Osteoblast (primary cell): ENCODE measurements around the gene SMC1A. TPM values are rescaled to one million over a fixed set of nuclear protein-coding genes. Genes with fewer than 3 reads are reported as not detected.

Source experiments
- DNase-seq: peaks from one replicate; pipeline ENCODE4 v3.0.0; 2011; ENCODE audit warnings: low spot score, mixed read lengths; ENCODE audit not compliant: insufficient read length; ENCODE audit errors: missing footprints
- H2AFZ ChIP-seq: 2 replicates; pipeline ENCODE4 v1.6.0; 2011; ENCODE audit warnings: mild to moderate bottlenecking, low read length
- H3K27ac ChIP-seq: 2 replicates; pipeline ENCODE4 v1.5.1; 2011; ENCODE audit warnings: mild to moderate bottlenecking, low read depth, low read length, moderate library complexity
- H3K27me3 ChIP-seq: 2 replicates; pipeline ENCODE4 v1.6.0; 2012; ENCODE audit warnings: mild to moderate bottlenecking, control low read depth, inconsistent platforms, low read length, moderate library complexity; ENCODE audit not compliant: insufficient read depth
- H3K36me3 ChIP-seq: 2 replicates; pipeline ENCODE4 v1.5.1; 2011; ENCODE audit warnings: mild to moderate bottlenecking, low read length, control low read depth, moderate library complexity; ENCODE audit not compliant: insufficient read depth
- H3K4me1 ChIP-seq: 2 replicates; pipeline ENCODE4 v1.5.1; 2011; ENCODE audit warnings: mild to moderate bottlenecking, low read length, control low read depth, moderate library complexity; ENCODE audit not compliant: insufficient read depth
- H3K4me2 ChIP-seq: 2 replicates; pipeline ENCODE4 v1.6.0; 2011; ENCODE audit warnings: mild to moderate bottlenecking, low read length; ENCODE audit not compliant: insufficient read depth
- H3K4me3 ChIP-seq: fragments of 200-600 bp; sonication (generic); 3 replicates; pipeline ENCODE4 v1.5.1; 2012; ENCODE audit warnings: mild to moderate bottlenecking, low read length, inconsistent platforms; ENCODE audit not compliant: insufficient read depth
- H3K79me2 ChIP-seq: 2 replicates; pipeline ENCODE4 v1.6.0; 2012; ENCODE audit warnings: mild to moderate bottlenecking, low read length, control low read depth, inconsistent platforms; ENCODE audit not compliant: insufficient read depth
- H3K9me3 ChIP-seq: 2 replicates; pipeline ENCODE4 v1.5.1; 2011; ENCODE audit warnings: low read depth, low read length, control low read depth
- H4K20me1 ChIP-seq: 2 replicates; pipeline ENCODE4 v1.6.0; 2012; ENCODE audit warnings: mild to moderate bottlenecking, low read length, control low read depth; ENCODE audit not compliant: insufficient read depth
- CTCF ChIP-seq: IDR thresholded peaks from 2 replicates; pipeline ENCODE4 v1.5.1; 2011; ENCODE audit warnings: mild to moderate bottlenecking, low read depth, low read length, moderate library complexity; ENCODE audit errors: extremely low read depth
- total RNA-seq: library from RNA; depleted of rRNA; stranded (reverse); fragments of >200 nt; gene quantifications from 2 replicates; pipeline ENCODE4 v1.2.3, GENCODE V29; 2012

The SMC1A gene
- total RNA-seq, 1 donor = 14.8 TPM

DNA sequence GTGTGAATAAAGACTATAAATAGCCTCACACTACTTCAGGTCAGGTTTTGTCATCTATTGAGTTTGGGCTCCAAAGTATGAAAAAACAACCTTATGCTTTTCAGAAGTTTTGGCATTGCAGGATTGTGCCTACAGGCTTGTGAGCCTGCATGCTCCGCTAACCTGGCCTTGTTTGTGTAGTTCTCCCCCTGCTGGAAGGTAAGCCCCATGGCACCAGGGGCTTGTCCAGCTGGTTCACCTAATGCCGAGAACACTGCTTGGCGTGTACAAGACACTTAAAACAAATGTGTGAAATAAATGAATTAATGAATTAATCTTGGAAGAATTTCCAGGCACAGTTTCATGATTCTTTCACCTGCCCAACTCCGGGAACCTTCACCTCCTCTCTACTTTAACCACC is 13.5 kb upstream of the SMC1A start:
- Histone ChIP-seq H3K9me3 (no peaks in the 10 kb centered on the region), H3K4me3 (no peak overlapping the region), H3K27ac (no peak overlapping the region), H3K4me2 (no peak overlapping the region), H3K27me3 (peaks cover 17% of the 10 kb centered on the region), H3K79me2 (peaks cover 11% of the 10 kb centered on the region), H3K4me1 (peaks cover 10% of the 10 kb centered on the region), H4K20me1 (no peaks in the 10 kb centered on the region), H3K36me3 (peaks cover 14% of the 10 kb centered on the region), H2AFZ (no peak overlapping the region)
- peak; percentile 90 for TF ChIP-seq CTCF
- peak; percentile 85 for DNase-seq

- Histone ChIP-seq H3K27ac (peak within 1 kb of the TSS; percentile 72), H2AFZ (peak within 1 kb of the TSS; percentile 93), H3K4me3 (peak within 1 kb of the TSS; percentile 90), H3K4me2 (peak within 1 kb of the TSS; percentile 89), H3K36me3 (peaks cover 25% of the 10 kb centered on the region), H4K20me1 (no peaks in the 10 kb centered on the region), H3K4me1 (no peaks in the 10 kb centered on the region), H3K9me3 (no peaks in the 10 kb centered on the region), H3K27me3 (peaks cover 17% of the 10 kb centered on the region), H3K79me2 (peaks cover 11% of the 10 kb centered on the region)
- no peak for TF ChIP-seq CTCF
- peak; percentile 96 for DNase-seq
Observed at GRCh38 chrX:53433651-53434639, 11.5 kb upstream of the SMC1A start, which contains the start of gene HSD17B10. Gene HSD17B10, minus strand, starts transcription at chrX:53434370. Its CDS starts 25 bp downstream, at chrX:53434345.

GRCh38 chrX:53430231-53430630 is 7.8 kb upstream of the SMC1A start:
- Histone ChIP-seq H3K4me2 (no peak overlapping the region), H3K79me2 (peaks cover 11% of the 10 kb centered on the region), H3K9me3 (no peaks in the 10 kb centered on the region), H4K20me1 (no peaks in the 10 kb centered on the region), H3K4me1 (no peaks in the 10 kb centered on the region), H3K27me3 (peaks cover under 1% of the 10 kb centered on the region), H3K27ac (no peak overlapping the region), H2AFZ (no peak overlapping the region), H3K36me3 (peaks cover 29% of the 10 kb centered on the region), H3K4me3 (no peak overlapping the region)
- peak; percentile 77 for DNase-seq
- no peak for TF ChIP-seq CTCF

- no peak for DNase-seq
- TF ChIP-seq CTCF = no peak
- H4K20me1 ChIP-seq = no peaks in the 10 kb centered on the region
- H3K27me3 ChIP-seq = no peaks in the 10 kb centered on the region
- no peak overlapping the region for H3K27ac ChIP-seq
- no peak overlapping the region for H3K4me3 ChIP-seq
- no peak overlapping the region for H3K4me2 ChIP-seq
- no peaks in the 10 kb centered on the region for H3K4me1 ChIP-seq
- H3K79me2 ChIP-seq = peaks cover 11% of the 10 kb centered on the region
- H3K9me3 ChIP-seq = no peaks in the 10 kb centered on the region
- H2AFZ ChIP-seq = no peak overlapping the region
- H3K36me3 ChIP-seq = peaks cover 29% of the 10 kb centered on the region
Observed at GRCh38 chrX:53429755-53430154, 7.3 kb upstream of the SMC1A start.
